Activated naive CD4-positive, alpha-beta T cell treated with anti-CD3 and anti-CD28 coated beads, Interleukin-2, amount 50 U/mL, for 24 hours (primary cell): ENCODE measurements around the gene UTP14A.
A peak's percentile ranks its signal among the peaks of the same experiment; 100 is the strongest.
"Not testable (repeated sequence)": the region's sequence is repeated elsewhere in the genome, so short reads cannot be mapped to it uniquely, and the experiment has no call there.

ENCODE experiments used
- H3K27ac Mint-ChIP-seq: one replicate; pipeline ENCODE4 v1.8.0; 2021; ENCODE audit warnings: mild to moderate bottlenecking, mixed read lengths
- H3K27me3 Mint-ChIP-seq: one replicate; pipeline ENCODE4 v1.8.0; 2021; ENCODE audit warnings: mixed read lengths
- H3K36me3 Mint-ChIP-seq: one replicate; pipeline ENCODE4 v1.8.0; 2021; ENCODE audit warnings: mixed read lengths
- H3K4me1 Mint-ChIP-seq: one replicate; pipeline ENCODE4 v1.8.0; 2021; ENCODE audit warnings: mixed read lengths
- H3K4me3 Mint-ChIP-seq: one replicate; pipeline ENCODE4 v1.8.0; 2021; ENCODE audit warnings: mild to moderate bottlenecking, mixed read lengths
- H3K9me3 Mint-ChIP-seq: one replicate; pipeline ENCODE4 v1.8.0; 2021; ENCODE audit warnings: mixed read lengths

The UTP14A gene

DNA sequence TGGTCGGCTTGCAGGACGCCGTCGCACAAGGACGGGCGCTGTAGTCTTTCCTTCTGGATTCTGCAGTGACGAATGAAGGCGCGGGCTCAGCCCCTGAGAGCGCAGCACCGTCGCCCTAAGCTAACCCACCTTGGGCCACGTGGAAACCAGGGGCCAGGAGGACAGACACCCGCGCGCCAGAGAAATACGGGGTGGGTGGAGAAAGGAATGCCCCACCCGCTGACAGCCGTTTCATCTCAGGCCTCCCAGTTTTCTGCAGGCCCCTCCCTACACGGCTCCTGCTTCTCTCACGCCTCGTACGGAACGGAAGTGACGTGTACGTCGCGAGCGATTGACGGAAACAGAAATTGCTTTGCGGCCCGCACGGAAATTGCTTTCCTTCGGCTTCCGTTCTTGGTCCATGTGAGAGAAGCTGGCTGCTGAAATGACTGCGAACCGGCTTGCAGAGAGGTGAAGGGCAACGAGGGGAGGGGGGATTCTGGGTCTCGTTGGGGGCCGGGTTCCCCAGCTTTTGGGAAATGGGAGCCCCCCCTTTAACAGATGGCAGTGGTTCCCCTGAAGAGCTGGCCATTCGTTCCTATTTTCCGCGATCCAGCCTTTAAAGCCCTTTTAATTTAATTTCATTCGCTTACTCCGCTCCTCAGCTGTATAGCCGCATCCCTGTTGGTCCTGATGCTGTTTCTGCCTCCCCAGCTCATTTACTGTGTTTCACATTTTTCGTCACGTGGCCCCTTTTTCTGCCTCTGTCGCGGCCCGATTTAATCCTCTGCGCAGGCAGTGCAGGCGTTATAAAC, at the start of gene UTP14A:
Gene UTP14A, plus strand, starts transcription at position 378 of the 794 bp plus-strand sequence. Its CDS starts 47 bp downstream, at position 425.
- H3K4me1 Mint-ChIP-seq: peaks cover 13% of the 10 kb centered on the region
- H3K36me3 Mint-ChIP-seq: peaks cover 9% of the 10 kb centered on the region
- H3K4me3 Mint-ChIP-seq: peak within 1 kb of the TSS; percentile 95
- H3K27me3 Mint-ChIP-seq: no peaks in the 10 kb centered on the region
- H3K9me3 Mint-ChIP-seq: no peaks in the 10 kb centered on the region
- H3K27ac Mint-ChIP-seq: peak within 1 kb of the TSS; percentile 79

- H3K9me3 Mint-ChIP-seq, H3K4me3 Mint-ChIP-seq, H3K36me3 Mint-ChIP-seq, H3K27me3 Mint-ChIP-seq, H3K4me1 Mint-ChIP-seq, H3K27ac Mint-ChIP-seq: not testable (repeated sequence)
Measured at GRCh38 chrX:129859134-129859533, 46.8 kb upstream of the UTP14A start.

- not testable (repeated sequence) for H3K36me3 Mint-ChIP-seq, H3K9me3 Mint-ChIP-seq, H3K27ac Mint-ChIP-seq, H3K27me3 Mint-ChIP-seq, H3K4me1 Mint-ChIP-seq, H3K4me3 Mint-ChIP-seq
Measured at GRCh38 chrX:129866321-129866720, 39.6 kb upstream of the UTP14A start.

- Mint-ChIP-seq H3K9me3 (no peaks in the 10 kb centered on the region), H3K27ac (no peak overlapping the region), H3K4me1 (no peaks in the 10 kb centered on the region), H3K4me3 (no peak overlapping the region), H3K36me3 (no peaks in the 10 kb centered on the region), H3K27me3 (no peaks in the 10 kb centered on the region)
Measured at GRCh38 chrX:129872524-129872923, 33.4 kb upstream of the UTP14A start.

DNA sequence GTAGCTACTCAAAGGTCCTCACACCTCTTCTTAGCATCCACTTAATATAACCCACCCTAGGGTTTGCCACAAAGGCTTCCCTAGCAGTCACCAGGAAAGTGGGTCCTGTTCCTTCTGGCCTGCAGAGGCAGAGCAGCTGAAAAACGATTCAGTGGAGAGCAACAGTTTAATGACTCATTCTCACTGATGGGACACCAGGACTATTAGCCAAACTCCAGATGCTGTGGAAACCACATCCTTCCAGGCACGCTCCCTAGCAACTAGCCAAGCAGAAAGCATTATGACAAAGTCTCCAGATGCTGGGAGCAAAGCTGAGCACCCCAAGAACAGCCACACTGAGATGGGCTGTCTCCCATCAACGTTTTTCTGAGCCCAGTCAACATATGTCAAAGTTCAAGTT, 30.3 kb upstream of the UTP14A start:
- Mint-ChIP-seq H3K4me1 (no peaks in the 10 kb centered on the region), H3K4me3 (no peak overlapping the region), H3K27me3 (no peaks in the 10 kb centered on the region), H3K9me3 (no peaks in the 10 kb centered on the region), H3K36me3 (no peaks in the 10 kb centered on the region), H3K27ac (no peak overlapping the region)

GRCh38 chrX:129876771-129877305, 29.1 kb upstream of the UTP14A start:
- no peaks in the 10 kb centered on the region for H3K4me1 Mint-ChIP-seq
- H3K27ac Mint-ChIP-seq: no peak overlapping the region
- H3K4me3 Mint-ChIP-seq: no peak overlapping the region
- no peaks in the 10 kb centered on the region for H3K36me3 Mint-ChIP-seq
- no peaks in the 10 kb centered on the region for H3K27me3 Mint-ChIP-seq
- H3K9me3 Mint-ChIP-seq: no peaks in the 10 kb centered on the region

DNA sequence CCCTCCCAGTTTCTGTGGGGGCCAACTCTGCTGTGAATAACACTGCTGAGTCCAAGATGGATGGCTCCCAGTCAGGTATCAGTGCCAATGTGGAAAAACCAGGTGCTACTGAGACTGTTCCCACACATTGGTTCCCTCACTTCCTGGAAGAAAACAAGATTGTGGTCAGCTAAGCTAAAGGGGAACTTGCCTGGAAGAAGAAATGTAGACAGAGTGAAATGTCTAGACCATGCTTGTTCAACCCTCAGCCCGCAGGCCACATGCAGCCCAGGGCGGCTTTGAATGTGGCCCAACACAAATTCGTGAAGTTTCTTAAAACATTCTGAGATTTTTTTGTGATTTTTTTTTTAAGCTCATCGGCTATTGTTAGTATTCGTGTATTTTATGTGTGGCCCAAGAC, 28.6 kb upstream of the UTP14A start:
- Mint-ChIP-seq H3K27me3 (no peaks in the 10 kb centered on the region), H3K4me1 (no peaks in the 10 kb centered on the region), H3K27ac (no peak overlapping the region), H3K4me3 (no peak overlapping the region), H3K36me3 (no peaks in the 10 kb centered on the region), H3K9me3 (no peaks in the 10 kb centered on the region)

GRCh38 chrX:129900054-129900453, 5.9 kb upstream of the UTP14A start:
- no peaks in the 10 kb centered on the region for H3K27me3 Mint-ChIP-seq
- no peak overlapping the region for H3K27ac Mint-ChIP-seq
- no peaks in the 10 kb centered on the region for H3K9me3 Mint-ChIP-seq
- no peaks in the 10 kb centered on the region for H3K36me3 Mint-ChIP-seq
- H3K4me3 Mint-ChIP-seq: no peak overlapping the region
- H3K4me1 Mint-ChIP-seq: no peaks in the 10 kb centered on the region

GRCh38 chrX:129908636-129909035, 2.7 kb downstream of the UTP14A start:
- peak overlapping the region; percentile 26 for H3K4me3 Mint-ChIP-seq

DNA sequence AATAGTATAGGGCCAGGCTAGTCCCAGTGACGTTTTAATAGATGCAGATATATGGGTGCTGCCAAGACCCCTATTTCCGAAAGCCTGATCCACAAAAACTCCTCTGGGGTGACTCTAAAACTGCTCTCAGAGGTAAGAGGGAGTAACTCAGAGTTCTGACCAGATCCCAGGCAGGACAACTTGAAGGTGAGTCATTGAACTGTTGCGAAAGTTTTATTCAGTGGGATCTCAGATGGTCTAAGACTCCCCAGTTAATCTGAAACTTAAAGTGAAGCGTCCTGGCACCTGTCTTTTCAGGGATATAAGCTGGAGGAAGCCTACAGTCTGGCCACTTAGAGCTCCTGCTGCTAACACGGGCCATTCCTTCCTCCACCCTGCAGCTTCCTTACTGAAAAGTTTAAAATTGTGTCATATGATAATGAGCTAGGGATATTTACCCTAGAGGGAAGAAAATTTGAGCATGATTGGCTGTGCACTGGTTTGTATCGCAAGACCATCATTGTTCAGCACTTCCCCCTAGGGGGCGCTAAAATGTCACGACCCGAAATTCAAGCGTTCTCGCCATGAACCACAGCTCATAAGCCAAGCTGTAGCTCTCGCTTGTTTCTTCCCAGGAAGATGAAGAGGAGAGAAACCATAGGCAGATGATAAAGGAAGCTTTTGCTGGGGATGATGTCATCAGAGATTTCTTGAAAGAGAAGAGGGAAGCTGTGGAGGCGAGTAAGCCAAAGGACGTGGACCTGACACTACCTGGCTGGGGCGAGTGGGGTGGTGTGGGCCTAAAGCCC, 19.5 kb downstream of the UTP14A start:
- Mint-ChIP-seq H3K27me3 (no peaks in the 10 kb centered on the region), H3K36me3 (peaks cover 8% of the 10 kb centered on the region), H3K9me3 (no peaks in the 10 kb centered on the region), H3K4me3 (no peak overlapping the region), H3K27ac (no peak overlapping the region), H3K4me1 (peaks cover 11% of the 10 kb centered on the region)

More at GRCh38 chrX:129908636-129909035, 2.7 kb downstream of the UTP14A start:
- Mint-ChIP-seq H3K27ac (no peak overlapping the region), H3K4me1 (peaks cover 16% of the 10 kb centered on the region), H3K36me3 (peaks cover 9% of the 10 kb centered on the region), H3K27me3 (no peaks in the 10 kb centered on the region), H3K9me3 (no peaks in the 10 kb centered on the region)

- Mint-ChIP-seq H3K27ac (no peak overlapping the region), H3K27me3 (no peaks in the 10 kb centered on the region), H3K4me1 (peaks cover 7% of the 10 kb centered on the region), H3K36me3 (peaks cover 4% of the 10 kb centered on the region), H3K4me3 (peak overlapping the region; percentile 71), H3K9me3 (no peaks in the 10 kb centered on the region)
Measured at GRCh38 chrX:129930941-129931410, 25.0 kb downstream of the UTP14A start.

GRCh38 chrX:129931411-129932015, 25.5 kb downstream of the UTP14A start:
- Mint-ChIP-seq H3K27ac (no peak overlapping the region), H3K4me3 (peak overlapping the region; percentile 71)

GRCh38 chrX:129932016-129932820, 26.3 kb downstream of the UTP14A start:
- H3K4me3 Mint-ChIP-seq: peak overlapping the region; percentile 54
- no peaks in the 10 kb centered on the region for H3K9me3 Mint-ChIP-seq
- H3K27me3 Mint-ChIP-seq: no peaks in the 10 kb centered on the region
- no peaks in the 10 kb centered on the region for H3K36me3 Mint-ChIP-seq
- H3K4me1 Mint-ChIP-seq: peaks cover 13% of the 10 kb centered on the region
- H3K27ac Mint-ChIP-seq: no peak overlapping the region

More at GRCh38 chrX:129931411-129932015, 25.5 kb downstream of the UTP14A start:
- H3K36me3 Mint-ChIP-seq: peaks cover 1% of the 10 kb centered on the region
- H3K27me3 Mint-ChIP-seq: no peaks in the 10 kb centered on the region
- H3K9me3 Mint-ChIP-seq: no peaks in the 10 kb centered on the region
- peaks cover 7% of the 10 kb centered on the region for H3K4me1 Mint-ChIP-seq

GRCh38 chrX:129932821-129933321, 26.9 kb downstream of the UTP14A start:
- no peaks in the 10 kb centered on the region for H3K27me3 Mint-ChIP-seq
- H3K36me3 Mint-ChIP-seq: no peaks in the 10 kb centered on the region
- no peak overlapping the region for H3K27ac Mint-ChIP-seq
- H3K4me3 Mint-ChIP-seq: peak overlapping the region; percentile 39
- H3K9me3 Mint-ChIP-seq: no peaks in the 10 kb centered on the region
- peaks cover 16% of the 10 kb centered on the region for H3K4me1 Mint-ChIP-seq

DNA sequence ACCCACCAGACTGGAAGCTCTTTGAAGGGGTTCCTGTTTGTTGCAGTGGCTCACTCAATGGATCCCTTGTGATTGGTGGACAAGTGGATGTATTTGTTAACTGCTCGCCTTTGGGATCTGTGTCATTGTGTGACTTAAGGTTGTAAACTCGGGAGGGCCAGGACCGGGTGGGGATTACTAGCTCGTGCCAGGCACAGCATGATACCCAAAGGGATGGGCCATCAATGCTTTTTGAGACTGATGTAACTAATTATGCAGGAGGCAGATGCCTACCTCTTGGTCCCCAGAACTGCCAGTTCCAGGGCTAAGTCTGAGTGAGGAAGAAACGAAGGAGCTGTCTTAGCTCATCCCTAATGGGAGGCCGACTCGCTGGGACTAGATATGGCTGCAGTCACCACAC, 27.7 kb downstream of the UTP14A start:
- Mint-ChIP-seq H3K27me3 (no peaks in the 10 kb centered on the region), H3K4me3 (peak overlapping the region; percentile 75), H3K27ac (no peak overlapping the region), H3K36me3 (no peaks in the 10 kb centered on the region), H3K4me1 (peaks cover 24% of the 10 kb centered on the region), H3K9me3 (no peaks in the 10 kb centered on the region)
